Stomach (tissue), 9 donors: Measurements from ENCODE around the gene TTYH1. TPM values are rescaled to one million over a fixed set of nuclear protein-coding genes. Genes with fewer than 3 reads are reported as not detected.

Experiments used
- DNase-seq, 2 donors: peaks; one replicate each; pipeline versions ENCODE4 v3.0.0 to v3.0.0-alpha.2; 2013 to 2019
- H3K27ac ChIP-seq, 5 donors: fragments of 200-600 bp in 4 of 5; sonication (generic) in 4 of 5; one replicate each; pipeline ENCODE4 v1.5.1; 2013 to 2019; ENCODE audit warnings: mild to moderate bottlenecking in 1 of 5, moderate library complexity in 1 of 5
- H3K27me3 ChIP-seq, 3 donors: fragments of 200-600 bp; sonication (generic); one replicate each; pipeline ENCODE4 v1.5.1; 2017 to 2019; ENCODE audit warnings: mixed run types in 1 of 3
- H3K36me3 ChIP-seq, 4 donors: fragments of 200-600 bp; sonication (generic); 1 replicate in 3 of 4; 2 replicates in 1 of 4; pipeline ENCODE4 v1.5.1; 2016 to 2019
- H3K4me1 ChIP-seq, 4 donors: fragments of 200-600 bp; sonication (generic); one replicate each; pipeline ENCODE4 v1.5.1; 2016 to 2019
- H3K4me3 ChIP-seq, 4 donors: fragments of 200-600 bp; sonication (generic) in 3 of 4; one replicate each; pipeline ENCODE4 v1.5.1; 2016 to 2019; ENCODE audit warnings: mild to moderate bottlenecking in 1 of 4
- H3K9me3 ChIP-seq, 4 donors: fragments of 200-600 bp; sonication (generic); one replicate each; pipeline ENCODE4 v1.5.1; 2016 to 2019
- EP300 ChIP-seq: sonication (generic); formaldehyde crosslinking; IDR thresholded peaks from one replicate; pipeline ENCODE4 v1.6.1; 2017; ENCODE audit warnings: antibody characterized with exemption
- POLR2A ChIP-seq, 4 donors: fragments of 450-650 bp; IDR thresholded peaks; one replicate each; pipeline ENCODE4 v1.6.1; 2016; ENCODE audit warnings: antibody characterized with exemption in 4 of 4, control low read depth in 2 of 4, mild to moderate bottlenecking in 1 of 4, moderate library complexity in 1 of 4
- POLR2AphosphoS5 ChIP-seq, 3 donors: sonication (generic); formaldehyde crosslinking; IDR thresholded peaks; one replicate each; pipeline ENCODE4 v1.6.1; 2016; ENCODE audit warnings: antibody characterized with exemption in 3 of 3
- WGBS, 5 donors: extraction: QIAGEN DNeasy Blood & Tissue Kit in 3 of 5; methylation state at CpG; one replicate each; pipeline versions ENCODE4 v1.1.5 to v1.1.7; 2013 to 2018; 5-methylcytosine and 5-hydroxymethylcytosine counted together
- intact Hi-C: fragments of 100-400 bp; cut with DNase I; formaldehyde crosslinking; loops from one replicate; pipeline ENCODE4 v1.15.1; 2023; ENCODE audit warnings: low total_unique reads
- polyA plus RNA-seq, 3 donors: library from polyadenylated mRNA; stranded (reverse); fragments of 200-250 nt; gene quantifications; one replicate each; pipeline ENCODE4 v1.2.3, GENCODE V29; 2013
- total RNA-seq, 5 donors: library from RNA; depleted of rRNA; stranded (reverse); fragments of >200 nt; gene quantifications; one replicate each; pipeline versions ENCODE4 v1.1.0 to v1.2.3, GENCODE V29; 2014 to 2016
- TF ChIP-seq, protein P1 (sequence below), 7 experiments: fragments of 450-650 bp in 4 of 7; fragments of 200-600 bp in 3 of 7; sonication (generic) in 3 of 7; IDR thresholded peaks; one replicate each; pipeline ENCODE4 v1.5.1; 2016 to 2019; ENCODE audit warnings: antibody characterized with exemption in 7 of 7, control low read depth in 2 of 7, mild to moderate bottlenecking in 1 of 7
- donor health status: healthy with polysubstance abuse.
- donor health status: Bipolar disorder and iron deficiency.
- donor health status: healthy.

Gene TTYH1
- total and polyA plus RNA-seq, 8 donors = 0.12 to 12.9 (median 2.3) TPM; not detected in 3

DNA sequence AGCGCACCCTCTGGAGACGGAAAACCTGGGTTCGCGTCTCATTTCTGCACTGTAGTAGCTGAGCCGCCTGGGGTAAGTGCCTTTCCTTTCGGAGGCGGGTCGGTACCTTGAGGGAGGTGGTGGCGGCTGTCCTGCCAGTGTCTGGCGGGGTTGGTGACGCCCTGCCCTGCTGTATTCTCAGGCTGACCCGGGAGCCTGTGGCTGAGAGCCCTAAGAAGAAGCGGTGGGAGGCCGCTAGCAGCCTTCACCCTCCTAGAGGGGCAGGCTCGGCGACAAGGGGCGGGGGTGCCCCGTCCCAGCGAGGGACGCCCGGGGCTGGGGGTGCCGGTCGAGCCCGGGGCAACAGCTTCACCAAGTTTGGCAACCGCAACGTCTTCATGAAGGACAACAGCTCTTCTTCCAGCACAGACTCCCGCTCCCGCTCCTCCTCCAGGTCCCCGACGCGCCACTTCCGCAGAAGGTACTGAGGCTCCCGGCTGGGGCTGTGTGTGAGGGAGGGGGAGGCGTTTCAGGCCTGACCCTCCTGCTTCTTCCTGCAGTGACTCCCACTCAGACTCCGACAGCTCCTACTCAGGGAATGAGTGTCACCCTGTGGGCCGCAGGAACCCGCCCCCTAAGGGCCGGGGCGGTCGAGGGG is 40.6 kb downstream of the TTYH1 start:
- intact Hi-C loops = no loop called here
- H3K4me3 ChIP-seq = no peak overlapping the region
- peaks cover 87 to 100% (median 100%) of the 10 kb centered on the region in 4 donors for H3K36me3 ChIP-seq
- H3K27me3 ChIP-seq = no peaks in the 10 kb centered on the region
- no peak for DNase-seq
- 92 to 96% (median 93%) methylated on average over 37 to 40 of the region's 40 CpGs for WGBS, 5 donors
- peaks cover 26 to 61% (median 46%) of the 10 kb centered on the region in 4 donors for H3K4me1 ChIP-seq
- TF ChIP-seq EP300 = no peak
- TF ChIP-seq, protein P1, sequence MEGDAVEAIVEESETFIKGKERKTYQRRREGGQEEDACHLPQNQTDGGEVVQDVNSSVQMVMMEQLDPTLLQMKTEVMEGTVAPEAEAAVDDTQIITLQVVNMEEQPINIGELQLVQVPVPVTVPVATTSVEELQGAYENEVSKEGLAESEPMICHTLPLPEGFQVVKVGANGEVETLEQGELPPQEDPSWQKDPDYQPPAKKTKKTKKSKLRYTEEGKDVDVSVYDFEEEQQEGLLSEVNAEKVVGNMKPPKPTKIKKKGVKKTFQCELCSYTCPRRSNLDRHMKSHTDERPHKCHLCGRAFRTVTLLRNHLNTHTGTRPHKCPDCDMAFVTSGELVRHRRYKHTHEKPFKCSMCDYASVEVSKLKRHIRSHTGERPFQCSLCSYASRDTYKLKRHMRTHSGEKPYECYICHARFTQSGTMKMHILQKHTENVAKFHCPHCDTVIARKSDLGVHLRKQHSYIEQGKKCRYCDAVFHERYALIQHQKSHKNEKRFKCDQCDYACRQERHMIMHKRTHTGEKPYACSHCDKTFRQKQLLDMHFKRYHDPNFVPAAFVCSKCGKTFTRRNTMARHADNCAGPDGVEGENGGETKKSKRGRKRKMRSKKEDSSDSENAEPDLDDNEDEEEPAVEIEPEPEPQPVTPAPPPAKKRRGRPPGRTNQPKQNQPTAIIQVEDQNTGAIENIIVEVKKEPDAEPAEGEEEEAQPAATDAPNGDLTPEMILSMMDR (IDR thresholded peaks at IDR 0.05) = no peak
- no peaks in the 10 kb centered on the region for H3K9me3 ChIP-seq
- H3K27ac ChIP-seq = no peak overlapping the region

DNA sequence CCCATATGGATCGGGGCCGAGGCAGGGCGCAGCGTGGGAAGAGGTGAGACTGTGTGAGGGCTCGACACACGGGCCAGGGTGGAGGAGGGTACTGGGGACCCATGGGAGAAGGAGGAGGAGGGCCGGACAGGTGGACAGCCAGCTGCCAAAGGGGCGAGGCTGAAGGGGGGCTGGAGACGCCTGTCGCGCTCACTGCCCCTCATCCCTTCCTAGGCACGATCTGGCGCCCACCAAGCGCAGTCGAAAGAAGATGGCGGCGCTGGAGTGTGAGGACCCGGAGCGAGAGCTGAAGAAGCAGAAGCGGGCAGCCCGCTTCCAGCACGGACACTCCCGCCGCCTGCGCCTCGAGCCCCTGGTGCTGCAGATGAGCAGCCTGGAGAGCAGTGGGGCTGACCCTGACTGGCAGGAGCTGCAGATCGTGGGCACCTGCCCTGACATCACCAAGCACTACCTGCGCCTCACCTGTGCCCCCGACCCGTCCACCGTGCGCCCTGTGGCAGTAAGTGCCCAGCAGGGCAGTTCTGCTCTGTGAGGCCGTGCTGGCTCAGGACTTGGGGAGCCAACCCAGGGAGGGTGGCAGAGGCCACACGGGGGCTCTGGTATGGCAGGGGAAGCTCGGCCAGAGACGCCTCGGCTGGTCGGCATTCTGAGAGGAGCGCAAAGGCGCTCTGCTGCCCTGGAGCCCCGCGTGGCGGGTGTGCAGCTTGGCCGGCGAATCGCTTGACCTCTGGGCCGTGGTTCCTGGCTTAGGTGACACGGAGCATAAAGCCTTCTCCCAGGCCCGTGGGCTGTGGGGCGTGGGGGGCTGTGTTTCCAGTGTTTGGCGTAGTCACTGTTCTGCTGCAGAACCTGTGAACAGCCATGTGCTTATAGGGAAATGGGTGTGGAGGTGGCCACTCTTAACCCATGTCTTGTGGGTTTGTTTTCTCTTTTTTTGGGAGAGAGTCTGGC is 41.4 kb downstream of the TTYH1 start:
- intact Hi-C loops = no loop called here
- no peak for TF ChIP-seq POLR2AphosphoS5 (IDR thresholded peaks at IDR 0.05)
- no peak for TF ChIP-seq EP300
- no peak for TF ChIP-seq POLR2A (IDR thresholded peaks at IDR 0.05)
- TF ChIP-seq, protein P1 (IDR thresholded peaks at IDR 0.05) = no peak
- no peak for DNase-seq
- no peak overlapping the region for H3K27ac ChIP-seq
- H3K27me3 ChIP-seq = no peaks in the 10 kb centered on the region
- H3K9me3 ChIP-seq = no peaks in the 10 kb centered on the region
- H3K4me3 ChIP-seq = no peak overlapping the region
- WGBS, 5 donors = 90 to 93% (median 91%) methylated on average over 45 to 51 of the region's 51 CpGs
- H3K4me1 ChIP-seq = peaks cover 26 to 61% (median 46%) of the 10 kb centered on the region in 4 donors
- H3K36me3 ChIP-seq = peaks cover 91 to 100% (median 100%) of the 10 kb centered on the region in 4 donors

DNA sequence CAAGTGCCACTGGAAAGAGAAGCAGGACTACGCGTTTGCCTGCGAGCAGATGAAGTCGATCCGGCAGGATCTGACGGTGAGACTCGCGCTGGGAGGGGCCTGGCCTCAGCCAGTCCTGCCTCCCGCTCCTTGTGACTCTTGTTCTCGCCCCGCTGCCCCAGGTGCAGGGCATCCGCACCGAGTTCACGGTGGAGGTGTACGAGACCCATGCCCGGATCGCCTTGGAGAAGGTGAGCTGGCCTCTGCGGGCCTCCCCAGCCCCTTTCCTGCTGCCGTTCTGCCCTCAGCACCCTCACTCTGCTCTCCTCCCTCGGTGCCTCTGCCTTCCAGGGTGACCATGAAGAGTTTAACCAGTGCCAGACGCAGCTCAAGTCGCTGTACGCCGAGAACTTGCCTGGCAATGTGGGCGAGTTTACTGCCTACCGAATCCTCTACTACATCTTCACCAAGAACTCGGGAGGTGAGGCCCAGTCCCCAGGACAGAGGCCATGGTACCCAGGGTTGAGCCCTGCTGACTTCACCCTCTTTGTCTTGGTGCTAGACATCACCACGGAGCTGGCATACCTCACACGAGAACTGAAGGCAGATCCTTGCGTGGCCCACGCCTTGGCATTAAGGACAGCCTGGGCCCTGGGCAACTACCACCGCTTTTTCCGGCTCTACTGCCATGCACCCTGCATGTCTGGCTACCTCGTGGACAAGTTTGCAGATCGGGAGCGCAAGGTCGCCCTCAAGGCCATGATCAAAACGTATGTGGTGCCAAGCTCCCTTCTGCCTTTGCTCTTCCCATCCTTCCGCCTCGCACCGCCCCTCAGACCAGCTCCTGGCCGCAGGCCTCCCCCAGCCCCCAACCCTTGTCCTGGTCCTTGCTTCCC is 42.7 kb downstream of the TTYH1 start:
- intact Hi-C loops = no loop called here
- no peaks in the 10 kb centered on the region for H3K9me3 ChIP-seq
- 89 to 93% (median 90%) methylated on average over 40 to 42 of the region's 42 CpGs for WGBS, 5 donors
- H3K4me1 ChIP-seq = peaks cover 26 to 59% (median 46%) of the 10 kb centered on the region in 4 donors
- no peak overlapping the region for H3K4me3 ChIP-seq
- H3K27me3 ChIP-seq = no peaks in the 10 kb centered on the region
- H3K27ac ChIP-seq = no peak overlapping the region
- DNase-seq = no peak
- no peak for TF ChIP-seq EP300
- TF ChIP-seq, protein P1 (IDR thresholded peaks at IDR 0.05) = no peak
- no peak for TF ChIP-seq POLR2AphosphoS5 (IDR thresholded peaks at IDR 0.05)
- TF ChIP-seq POLR2A (IDR thresholded peaks at IDR 0.05) = no peak
- peaks cover 80 to 94% (median 92%) of the 10 kb centered on the region in 4 donors for H3K36me3 ChIP-seq
